GM19328 (cell line): Measurements from ENCODE around the gene NOX5.
"Not testable (repeated sequence)": the region's sequence is repeated elsewhere in the genome, so short reads cannot be mapped to it uniquely, and the experiment has no call there.

ENCODE experiments used
- ATAC-seq: cut with Tn5 transposase; IDR thresholded peaks from one replicate; pipeline ENCODE4 v1.9.1; 2021; ENCODE audit warnings: mild to moderate bottlenecking, moderate library complexity; ENCODE audit not compliant: unreplicated experiment

Gene NOX5

GRCh38 chr15:69055251-69055650, 40.8 kb downstream of the NOX5 start:
- ATAC-seq = no peak

DNA sequence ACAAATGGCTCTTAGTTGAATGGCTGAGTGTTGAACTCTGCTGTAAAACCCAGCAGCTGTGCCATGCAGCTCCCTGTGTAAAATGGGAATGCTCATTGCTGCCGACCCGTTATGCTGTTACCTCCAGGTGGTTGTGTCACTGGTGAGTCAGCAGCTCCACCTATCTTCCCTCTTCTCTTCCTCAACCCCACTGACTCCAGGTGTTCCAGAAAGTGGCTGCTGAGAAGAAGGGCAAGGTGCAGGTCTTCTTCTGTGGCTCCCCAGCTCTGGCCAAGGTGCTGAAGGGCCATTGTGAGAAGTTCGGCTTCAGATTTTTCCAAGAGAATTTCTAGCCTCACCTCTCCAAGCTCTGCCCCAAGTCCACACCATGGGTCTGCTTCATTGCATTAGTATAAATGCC, 41.9 kb downstream of the NOX5 start:
- no peak for ATAC-seq

DNA sequence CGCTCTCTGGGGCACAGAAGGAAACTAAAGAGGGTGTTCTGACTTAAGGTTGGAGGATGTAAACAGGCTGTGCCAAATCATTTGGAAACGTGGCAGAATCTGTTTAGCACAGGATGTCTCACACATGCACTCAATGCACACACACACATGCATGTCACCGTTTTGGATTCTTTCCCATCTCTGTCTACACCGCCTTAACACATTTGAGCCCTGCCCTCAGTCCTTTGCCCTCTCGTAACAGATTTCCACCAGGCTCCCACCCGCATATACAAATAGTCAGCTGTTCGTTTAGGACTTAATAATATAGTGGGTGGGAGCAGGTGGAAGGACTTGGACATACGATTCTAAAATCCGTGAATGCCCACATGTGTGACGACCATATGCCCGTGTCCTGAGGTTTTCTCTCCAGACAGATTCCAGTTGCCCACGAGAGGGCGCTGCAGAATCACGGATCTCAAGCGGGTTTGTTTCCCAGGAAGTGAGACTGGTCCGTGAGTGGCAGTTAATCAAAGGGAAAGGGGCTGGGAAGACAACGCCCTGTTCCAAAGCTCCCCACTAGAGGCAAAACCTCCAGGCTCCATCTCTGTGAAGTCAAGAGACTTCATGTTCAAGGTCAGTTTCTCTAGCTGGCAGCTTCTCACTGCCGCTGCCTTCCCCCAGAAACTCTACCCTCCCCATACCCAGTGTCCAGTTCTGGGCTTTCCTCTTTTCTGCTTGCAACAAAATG, 44.5 kb downstream of the NOX5 start:
- no peak for ATAC-seq

- ATAC-seq = no peak
Observed at GRCh38 chr15:69059557-69059943, 45.1 kb downstream of the NOX5 start.

- ATAC-seq = no peak
Observed at GRCh38 chr15:69060041-69060481, 45.6 kb downstream of the NOX5 start.

- no peak for ATAC-seq
Observed at GRCh38 chr15:69060744-69061143, 46.2 kb downstream of the NOX5 start.

DNA sequence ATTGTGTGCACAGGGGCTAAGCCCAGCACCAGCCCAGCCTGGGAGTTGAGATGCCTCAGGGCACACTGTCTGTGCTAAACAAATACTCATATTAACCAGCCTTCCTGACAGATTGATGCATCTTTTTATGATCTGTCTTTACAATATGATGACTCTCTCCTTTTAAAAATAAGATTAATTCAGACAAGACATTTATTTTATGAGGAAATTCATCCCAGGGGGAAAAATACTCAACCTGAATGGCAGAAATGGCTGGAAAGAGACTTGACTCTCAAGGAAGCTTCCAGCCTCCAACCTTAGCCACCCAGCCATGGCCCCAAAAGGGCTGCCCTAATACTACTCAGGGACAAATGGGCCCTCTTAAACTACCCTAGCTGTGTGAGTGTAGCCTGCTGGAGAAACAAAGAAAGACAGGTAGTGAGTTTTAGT, 46.9 kb downstream of the NOX5 start:
- no peak for ATAC-seq

GRCh38 chr15:69064649-69065048, 50.2 kb downstream of the NOX5 start:
- ATAC-seq = no peak

DNA sequence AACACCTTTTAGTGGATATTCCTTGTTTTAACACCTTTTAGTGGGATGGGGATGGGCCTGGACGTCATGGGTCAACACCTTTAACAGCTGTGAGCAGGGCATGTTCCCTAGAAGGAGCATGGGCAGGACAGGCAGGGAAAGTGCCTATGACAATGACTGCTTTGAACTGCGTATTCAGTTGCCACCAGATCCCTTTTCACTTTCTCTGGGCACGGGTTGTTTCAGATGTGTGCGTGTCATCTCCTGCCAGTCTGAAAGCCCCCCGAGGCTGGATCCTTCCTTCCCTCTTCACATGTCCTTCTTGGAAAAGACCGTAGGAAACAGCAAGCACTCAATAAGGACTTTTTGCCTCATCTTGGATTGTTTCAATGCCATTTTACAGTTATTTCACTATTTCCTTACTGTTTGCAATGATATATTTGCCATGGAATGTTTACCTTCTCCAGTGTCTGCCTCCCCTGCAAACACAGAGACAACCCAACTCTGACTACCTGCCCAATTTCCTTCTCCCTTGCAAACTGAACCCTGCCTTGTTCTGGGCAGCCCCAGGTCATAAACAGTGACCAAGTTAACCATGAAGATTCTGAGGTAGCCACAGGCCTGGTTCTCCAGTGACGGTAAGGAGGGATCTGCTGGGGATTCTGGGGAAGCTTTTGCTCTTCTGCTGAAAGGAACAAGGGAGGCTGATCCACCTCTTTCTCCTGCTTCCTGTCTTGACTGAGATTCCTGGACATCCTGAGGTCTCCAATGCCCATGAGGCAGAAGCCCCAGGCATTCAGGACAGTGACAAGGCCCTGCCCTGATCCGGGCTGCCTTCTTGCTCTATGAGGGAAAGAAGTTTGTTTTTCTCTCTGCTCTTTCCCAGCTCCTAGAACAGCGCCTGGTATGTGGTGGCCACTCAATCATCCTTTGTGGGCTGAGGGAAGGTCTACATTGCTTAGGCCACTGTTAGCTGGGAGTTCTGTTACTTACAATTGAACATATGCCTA, 51.8 kb downstream of the NOX5 start:
- ATAC-seq = no peak

DNA sequence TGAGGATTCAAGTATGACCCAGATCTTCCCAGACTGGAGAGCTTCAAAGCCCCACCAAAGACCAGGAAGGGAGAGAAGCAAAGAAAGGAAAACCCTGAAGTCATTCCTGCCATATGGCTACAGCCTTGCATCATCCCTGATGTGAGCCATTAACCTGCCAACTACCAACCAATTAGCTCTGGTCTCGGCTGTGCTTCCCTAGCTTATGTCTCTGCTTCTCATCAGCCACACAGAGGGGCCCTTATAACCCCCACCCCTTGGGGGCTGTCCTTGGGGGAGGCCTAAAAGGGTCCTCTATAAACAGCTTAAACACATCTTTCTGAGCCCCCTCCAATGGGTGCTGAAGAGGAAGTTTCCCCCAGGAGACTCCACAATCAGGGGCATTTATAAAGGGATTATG, 52.8 kb downstream of the NOX5 start:
- ATAC-seq = no peak

- no peak for ATAC-seq
Observed at GRCh38 chr15:69068157-69068556, 53.7 kb downstream of the NOX5 start.

- ATAC-seq = not testable (repeated sequence)
Observed at GRCh38 chr15:69069290-69069689, 54.8 kb downstream of the NOX5 start.

DNA sequence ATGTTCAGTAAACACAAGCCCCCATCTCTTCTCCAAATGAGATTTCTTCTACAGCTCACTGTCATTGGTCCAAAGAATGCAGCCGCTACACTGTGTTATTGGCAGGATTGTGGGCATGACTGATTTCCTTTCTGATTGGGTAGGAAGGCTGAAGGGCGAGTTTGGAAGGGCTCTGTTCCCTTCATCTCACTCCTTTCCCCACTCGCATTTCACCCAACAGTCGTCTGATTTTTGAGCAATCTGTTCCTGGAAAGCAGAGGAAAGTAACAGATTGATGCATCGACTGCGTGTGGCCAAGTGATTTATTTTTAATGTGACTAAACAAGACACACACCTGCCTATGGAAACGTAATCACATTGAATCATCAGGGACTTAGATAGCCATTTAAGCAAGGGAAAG, 55.5 kb downstream of the NOX5 start:
- no peak for ATAC-seq

DNA sequence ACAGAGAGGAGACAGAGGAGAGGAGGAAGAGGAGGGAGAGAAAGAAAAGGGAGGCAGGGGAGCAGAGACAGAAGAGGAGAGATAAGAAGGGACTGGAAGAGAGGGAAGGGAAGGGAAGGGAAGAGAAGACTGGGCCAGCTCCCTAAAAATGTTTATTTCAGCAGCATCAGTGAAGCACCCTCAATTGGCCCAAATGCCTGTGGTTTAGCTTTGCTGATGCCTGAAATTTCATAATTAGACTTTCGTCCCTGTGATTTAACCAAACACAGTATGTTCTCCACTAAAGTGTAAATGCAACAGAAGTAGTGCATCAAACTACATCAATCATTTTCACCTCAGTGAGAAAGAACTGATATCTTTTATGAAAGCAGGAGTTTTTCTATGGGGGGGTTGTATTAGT, 55.9 kb downstream of the NOX5 start:
- no peak for ATAC-seq

DNA sequence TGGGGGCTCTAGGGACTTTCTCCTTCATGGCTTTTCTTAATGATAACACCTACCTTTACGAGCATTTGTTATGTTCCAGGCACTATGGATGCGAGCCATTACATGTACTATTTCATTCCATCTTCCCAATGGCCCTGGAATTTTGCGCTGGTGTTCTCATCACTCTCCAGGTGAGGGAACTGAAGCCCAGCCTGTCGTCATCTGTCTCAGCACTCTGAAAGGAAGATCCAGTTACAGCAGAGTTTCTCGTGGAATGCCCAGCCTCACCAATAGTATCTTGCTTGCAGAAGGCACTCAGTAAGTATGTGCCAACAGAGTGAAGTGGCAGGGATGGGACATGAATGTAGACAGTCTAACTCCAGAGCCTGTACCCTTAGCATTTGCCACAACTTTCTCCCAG, 56.8 kb downstream of the NOX5 start:
- ATAC-seq = no peak

GRCh38 chr15:69072906-69073305, 58.4 kb downstream of the NOX5 start:
- ATAC-seq = no peak

- ATAC-seq = no peak
Observed at GRCh38 chr15:69074001-69074842, 59.7 kb downstream of the NOX5 start.

- ATAC-seq = no peak
Observed at GRCh38 chr15:69074843-69075224, 60.3 kb downstream of the NOX5 start.

- no peak for ATAC-seq
Observed at GRCh38 chr15:69075440-69075839, 60.9 kb downstream of the NOX5 start.

DNA sequence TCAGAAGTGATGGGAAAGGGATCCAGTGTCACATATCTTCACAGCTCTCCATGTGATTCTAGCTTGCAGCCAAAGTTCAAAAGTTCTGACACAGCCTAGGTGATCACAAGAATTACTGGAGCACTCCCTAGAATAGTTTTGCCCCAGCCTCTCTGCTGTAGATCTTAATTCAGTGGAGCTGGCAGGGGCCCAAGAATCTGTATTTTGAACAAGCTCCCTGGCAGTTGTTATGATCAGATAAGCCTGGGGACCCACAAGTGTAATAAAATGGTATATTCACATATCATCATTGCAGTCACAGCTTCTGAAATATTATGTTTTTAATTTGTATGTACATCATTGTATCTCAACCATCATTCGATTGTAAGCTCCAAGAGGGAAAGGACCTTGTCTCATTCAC, 62.3 kb downstream of the NOX5 start:
- ATAC-seq = no peak

GRCh38 chr15:69078638-69079037, 64.1 kb downstream of the NOX5 start:
- no peak for ATAC-seq
